Keratinocyte (primary cell): ENCODE results near the gene PCDHGB5. TPM values are rescaled to one million over a fixed set of nuclear protein-coding genes. Genes with fewer than 3 reads are reported as not detected.
A peak's percentile ranks its signal among the peaks of the same experiment; 100 is the strongest.
"Not testable (repeated sequence)": the region's sequence is repeated elsewhere in the genome, so short reads cannot be mapped to it uniquely, and the experiment has no call there.

ENCODE experiments used
- DNase-seq: peaks from one replicate; pipeline ENCODE4 v3.0.0-alpha.2; 2011; ENCODE audit warnings: low read depth, missing footprints, low spot score
- FAIRE-seq: peaks from 2 replicates; lab custom pipeline; 2011; peaks lifted over from hg19 to GRCh38; lab: Jason Lieb, UNC
- H2AFZ ChIP-seq: 2 replicates; pipeline ENCODE4 v1.6.0; 2012; ENCODE audit warnings: low read length, control low read depth, inconsistent platforms; ENCODE audit not compliant: control insufficient read depth
- H3K27ac ChIP-seq: 2 replicates; pipeline ENCODE4 v1.5.1; 2011; ENCODE audit warnings: low read length; ENCODE audit not compliant: control insufficient read depth, insufficient read depth
- H3K27me3 ChIP-seq: 3 replicates; pipeline ENCODE4 v1.6.0; 2011; ENCODE audit warnings: low read length; ENCODE audit not compliant: control insufficient read depth, insufficient read depth; ENCODE audit errors: extremely low read depth
- H3K36me3 ChIP-seq, 2 experiments: 2 replicates in 1 of 2; 3 replicates in 1 of 2; pipeline ENCODE4 v1.5.1; 2011; ENCODE audit warnings: low read length in 2 of 2, mild to moderate bottlenecking in 1 of 2; ENCODE audit not compliant: control insufficient read depth in 2 of 2, insufficient read depth in 2 of 2; ENCODE audit errors: extremely low read depth in 1 of 2
- H3K4me1 ChIP-seq: 3 replicates; pipeline ENCODE4 v1.5.1; 2011; ENCODE audit warnings: low read length; ENCODE audit not compliant: control insufficient read depth, insufficient read depth; ENCODE audit errors: extremely low read depth
- H3K4me2 ChIP-seq: 3 replicates; pipeline ENCODE4 v1.6.0; 2011; ENCODE audit warnings: low read depth, low read length; ENCODE audit not compliant: control insufficient read depth, insufficient read depth; ENCODE audit errors: extremely low read depth
- H3K4me3 ChIP-seq, 3 experiments: fragments of 200-600 bp in 1 of 3; sonication (generic) in 1 of 3; 2 replicates in 2 of 3; 3 replicates in 1 of 3; pipeline ENCODE4 v1.5.1; 2011 to 2016; ENCODE audit warnings: low read length in 3 of 3, mild to moderate bottlenecking in 3 of 3, control low read depth in 2 of 3, inconsistent platforms in 1 of 3, low read depth in 1 of 3, mixed read lengths in 1 of 3, mixed run types in 1 of 3, moderate library complexity in 1 of 3; ENCODE audit not compliant: control insufficient read depth in 2 of 3, insufficient read depth in 2 of 3; ENCODE audit errors: extremely low read depth in 1 of 3
- H3K79me2 ChIP-seq: 2 replicates; pipeline ENCODE4 v1.6.0; 2012; ENCODE audit warnings: low read length; ENCODE audit not compliant: control insufficient read depth, insufficient read depth
- H3K9ac ChIP-seq: 3 replicates; pipeline ENCODE4 v1.6.0; 2011; ENCODE audit warnings: low read length; ENCODE audit not compliant: control insufficient read depth, insufficient read depth; ENCODE audit errors: extremely low read depth
- H3K9me1 ChIP-seq: 3 replicates; pipeline ENCODE4 v1.6.0; 2011; ENCODE audit warnings: low read length; ENCODE audit not compliant: control insufficient read depth, insufficient read depth; ENCODE audit errors: extremely low read depth
- H3K9me3 ChIP-seq: 2 replicates; pipeline ENCODE4 v1.5.1; 2012; ENCODE audit warnings: low read depth, low read length; ENCODE audit not compliant: control insufficient read depth
- H4K20me1 ChIP-seq: 3 replicates; pipeline ENCODE4 v1.6.0; 2011; ENCODE audit warnings: low read length; ENCODE audit not compliant: control insufficient read depth, insufficient read depth; ENCODE audit errors: extremely low read depth
- CTCF ChIP-seq, 3 experiments: IDR thresholded peaks in 1 of 3; conservative IDR thresholded peaks in 1 of 3; optimal IDR thresholded peaks in 1 of 3; 2 replicates in 2 of 3; 3 replicates in 1 of 3; pipeline versions ENCODE3 to v1.5.1; 2011; ENCODE audit warnings: low read length in 3 of 3, mild to moderate bottlenecking in 3 of 3, moderate library complexity in 2 of 3, control low read depth in 1 of 3, inconsistent platforms in 1 of 3; ENCODE audit not compliant: insufficient read depth in 2 of 3; ENCODE audit errors: extremely low read depth in 1 of 3
- EZH2 ChIP-seq: IDR thresholded peaks from one replicate; pipeline ENCODE4 v1.6.1; 2012; ENCODE audit warnings: inconsistent platforms, mild to moderate bottlenecking, low read length, moderate library complexity
- dilution Hi-C: fragments of 300-500 bp; cut with MboI; formaldehyde crosslinking; loops from one replicate; pipeline ENCODE4 v1.7.0; 2020; ENCODE audit warnings: low sequenced_read_pairs; ENCODE audit not compliant: extremely low pct_ligation_motif_present
- polyA minus RNA-seq, 3 experiments: library from RNA; depleted of rRNA, polyadenylated mRNA; stranded (reverse); fragments of >200 nt; gene quantifications; 1 replicate in 1 of 3; 2 replicates in 1 of 3; 3 replicates in 1 of 3; pipeline ENCODE4 v1.2.3, GENCODE V29; 2011
- polyA plus RNA-seq, 5 experiments: library from polyadenylated mRNA; depleted of rRNA in 3 of 5; stranded (reverse) in 3 of 5; stranded (forward) in 1 of 5; unstranded in 1 of 5; fragments of >200 nt; gene quantifications; 1 replicate in 1 of 5; 2 replicates in 3 of 5; 3 replicates in 1 of 5; pipeline versions ENCODE4 v1.2.1 to v1.2.3, GENCODE V29; 2011 to 2012; ENCODE audit warnings: missing spikeins in 2 of 5, low read depth in 1 of 5, low replicate concordance in 1 of 5

Gene PCDHGB5
- polyA plus RNA-seq (1.8 to 4.3 TPM (median 1.9 TPM) in 3 replicates), polyA minus RNA-seq (3.7 to 4.2 TPM (median 4.1 TPM) in 3 replicates)
- polyA plus RNA-seq (2011; ENCODE audit: low read depth) = 0.91 TPM
- polyA plus RNA-seq (2011; cell fraction: cytosol; rRNA removed) = 0.94 TPM in 2 replicates
- 8.9 and 9.2 TPM in 2 replicates for polyA plus RNA-seq (2011; cell fraction: nucleus; rRNA removed)
- polyA plus RNA-seq (2012; ENCODE audit: low replicate concordance) = 1.8 and 3.5 TPM in 2 replicates
- 2.7 TPM for polyA minus RNA-seq (2011; cell fraction: cytosol; rRNA and poly(A)+ RNA removed)
- polyA minus RNA-seq (2011; cell fraction: nucleus; rRNA and poly(A)+ RNA removed) = 13.7 and 19.9 TPM in 2 replicates

GRCh38 chr5:141397756-141398551, at the start of gene PCDHGB5:
Gene PCDHGB5, plus strand, starts transcription at chr5:141397947. Its CDS starts 181 bp downstream, at chr5:141398128.
- H4K20me1 ChIP-seq, H3K27me3 ChIP-seq, H3K4me1 ChIP-seq, H3K9me1 ChIP-seq, H3K9ac ChIP-seq, DNase-seq, H3K36me3 ChIP-seq, dilution Hi-C loops, H3K79me2 ChIP-seq, H3K27ac ChIP-seq: not testable (repeated sequence)
- peak; percentile 26 for FAIRE-seq
- peak within 1 kb of the TSS; percentile 54 for H3K4me2 ChIP-seq
- peaks cover 25% of the 10 kb centered on the region for H3K9me3 ChIP-seq
- H3K4me3 ChIP-seq = peak within 1 kb of the TSS; percentile 34 to 51 (median 44)
- TF ChIP-seq CTCF (optimal IDR thresholded peaks at IDR 0.05 in 1 of 3, IDR thresholded peaks at IDR 0.05 in 1 of 3, conservative IDR thresholded peaks at IDR 0.05 in 1 of 3; ENCODE audit: extremely low read depth in 1 of 3, insufficient read depth in 2 of 3, low read length in 3 of 3) = peak in 2 of 3 experiments; percentile 57 to 74
- H2AFZ ChIP-seq = peak within 1 kb of the TSS; percentile 30

GRCh38 chr5:141349917-141350619, 47.7 kb upstream of the PCDHGB5 start, which contains the start of gene PCDHGB1:
Gene PCDHGB1, plus strand, starts transcription at chr5:141350099. Its CDS starts 162 bp downstream, at chr5:141350261.
- H4K20me1 ChIP-seq = no peaks in the 10 kb centered on the region
- no peak for FAIRE-seq
- H3K4me2 ChIP-seq = no peak within 1 kb of the TSS
- DNase-seq = no peak
- H3K27me3 ChIP-seq = no peaks in the 10 kb centered on the region
- no peaks in the 10 kb centered on the region for H3K79me2 ChIP-seq
- H3K9me1 ChIP-seq = no peaks in the 10 kb centered on the region
- H3K4me1 ChIP-seq = no peaks in the 10 kb centered on the region
- H2AFZ ChIP-seq = no peak within 1 kb of the TSS
- peak; percentile 35 to 53 (median 48) for TF ChIP-seq CTCF (optimal IDR thresholded peaks at IDR 0.05 in 1 of 3, IDR thresholded peaks at IDR 0.05 in 1 of 3, conservative IDR thresholded peaks at IDR 0.05 in 1 of 3; ENCODE audit: extremely low read depth in 1 of 3, insufficient read depth in 2 of 3, low read length in 3 of 3)
- no peak for TF ChIP-seq EZH2
- no peaks in the 10 kb centered on the region for H3K36me3 ChIP-seq
- H3K9ac ChIP-seq = no peak within 1 kb of the TSS
- dilution Hi-C loops = no loop called here
- peak within 1 kb of the TSS in 1 of 3 experiments; percentile 14 for H3K4me3 ChIP-seq
- peaks cover 6% of the 10 kb centered on the region for H3K9me3 ChIP-seq
- no peak within 1 kb of the TSS for H3K27ac ChIP-seq
